HG02759 (cell line): ENCODE data around the gene NXPH3.

Experiments
- ATAC-seq: cut with Tn5 transposase; IDR thresholded peaks from one replicate; pipeline ENCODE4 v1.9.1; 2021; ENCODE audit warnings: mild to moderate bottlenecking, moderate library complexity; ENCODE audit not compliant: unreplicated experiment

The NXPH3 gene

GRCh38 chr17:49618028-49618611 lies 42.4 kb downstream of the NXPH3 start:
- ATAC-seq = no peak

- ATAC-seq = no peak
Measured at GRCh38 chr17:49621420-49621819, 45.7 kb downstream of the NXPH3 start.

DNA sequence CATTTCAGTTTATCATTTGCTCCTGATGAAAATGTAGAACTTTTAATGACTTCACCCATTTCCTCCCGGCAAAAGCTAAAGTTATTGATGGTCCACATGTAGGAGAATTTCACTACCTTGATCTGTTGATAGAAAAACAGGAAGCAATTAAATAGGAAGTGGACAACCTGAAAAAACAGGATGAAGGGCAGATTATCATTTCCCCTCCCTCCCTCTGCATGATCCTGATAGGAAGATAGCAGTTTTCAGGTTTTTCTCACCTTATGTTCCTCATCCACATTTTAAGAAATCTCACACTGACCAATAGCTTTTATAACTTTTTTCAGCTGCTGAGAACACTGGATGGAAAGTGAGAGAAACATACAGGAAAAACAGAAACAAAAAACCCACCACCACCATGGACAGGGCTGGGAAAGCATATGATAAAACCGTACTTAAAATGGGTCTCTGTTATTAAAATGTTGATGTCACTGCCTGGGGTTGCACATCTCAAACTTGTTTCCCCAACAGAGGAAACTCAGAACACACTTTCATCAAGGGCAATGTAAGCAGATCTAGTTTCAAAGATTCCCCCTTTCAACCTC lies 46.4 kb downstream of the NXPH3 start:
- no peak for ATAC-seq

- ATAC-seq = no peak
Measured at GRCh38 chr17:49624896-49625295, 49.2 kb downstream of the NXPH3 start.

GRCh38 chr17:49629447-49629846 lies 53.8 kb downstream of the NXPH3 start:
- no peak for ATAC-seq

- ATAC-seq = no peak
Measured at GRCh38 chr17:49630113-49630900, 54.6 kb downstream of the NXPH3 start.

DNA sequence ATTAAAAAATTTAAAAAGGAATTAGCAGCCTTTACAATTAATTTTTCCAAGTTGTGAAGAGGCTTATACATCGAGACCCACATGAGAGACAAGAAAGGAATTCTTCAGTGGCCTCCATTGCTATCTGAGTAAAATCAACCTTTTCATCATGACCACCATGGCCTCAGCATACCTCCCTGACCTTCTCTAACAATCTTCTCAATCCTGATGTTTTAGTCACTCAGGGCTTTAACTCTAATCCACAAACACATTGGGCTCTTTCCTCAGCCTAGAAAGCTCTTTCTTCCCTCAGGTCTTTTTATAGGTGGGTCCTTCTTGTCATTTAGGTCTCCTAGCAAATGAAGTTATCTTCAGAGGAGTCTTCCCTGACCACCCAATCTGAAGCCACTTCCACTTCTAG lies 55.8 kb downstream of the NXPH3 start:
- no peak for ATAC-seq
